Astrocyte (in vitro differentiated cells and primary cell): Measurements from ENCODE around the gene PPP1R37.

Source experiments
- CTCF ChIP-seq: IDR thresholded peaks from 2 replicates; pipeline ENCODE4 v1.5.1; 2011; ENCODE audit warnings: low read depth, mild to moderate bottlenecking, inconsistent platforms, low read length, moderate library complexity; ENCODE audit not compliant: insufficient read depth
- EZH2 ChIP-seq: IDR thresholded peaks from 2 replicates; pipeline ENCODE4 v1.6.1; 2012; ENCODE audit warnings: mild to moderate bottlenecking, low read length, inconsistent platforms; ENCODE audit not compliant: insufficient read depth

- TF ChIP-seq CTCF (no peak), EZH2 (no peak)
These were observed 24.2 kb downstream of the PPP1R37 start for GRCh38 chr19:45117167-45117594.
